Measurements from ENCODE around the gene ZNF792.
A peak's percentile ranks its signal among the peaks of the same experiment; 100 is the strongest.
"Not testable (repeated sequence)": the region's sequence is repeated elsewhere in the genome, so short reads cannot be mapped to it uniquely, and the experiment has no call there.

The ZNF792 gene

GRCh38 chr19:35004517-35005255, 40.7 kb upstream of the ZNF792 start:
- no peak for TF ChIP-seq GATA1 (IDR thresholded peaks at IDR 0.05; ENCODE audit: low read depth, low read length)
- TF ChIP-seq POLR2A (IDR thresholded peaks at IDR 0.05; ENCODE audit: low read length) = no peak
- DNase-seq = no peak

- no peak for DNase-seq
- TF ChIP-seq POLR2A (IDR thresholded peaks at IDR 0.05; ENCODE audit: low read length) (no peak), GATA1 (IDR thresholded peaks at IDR 0.05; ENCODE audit: low read depth, low read length) (no peak)
Observed at GRCh38 chr19:35002037-35002535, 38.1 kb upstream of the ZNF792 start.

- TF ChIP-seq GATA1 (IDR thresholded peaks at IDR 0.05; ENCODE audit: low read depth, low read length) (no peak), POLR2A (IDR thresholded peaks at IDR 0.05; ENCODE audit: low read length) (no peak)
- DNase-seq = peak; percentile 33 to 52
Observed at GRCh38 chr19:35000647-35001501, 36.8 kb upstream of the ZNF792 start.

- no peak for TF ChIP-seq GATA1 (IDR thresholded peaks at IDR 0.05; ENCODE audit: low read depth, low read length)
- no peak for TF ChIP-seq POLR2A (IDR thresholded peaks at IDR 0.05; ENCODE audit: low read length)
- no peak for DNase-seq
Observed at GRCh38 chr19:35000338-35000646, 36.3 kb upstream of the ZNF792 start.

GRCh38 chr19:34999498-35000337, 35.7 kb upstream of the ZNF792 start, which contains the start of gene GRAMD1A:
TSS of gene GRAMD1A (plus strand) at chr19:35000323. CDS start at chr19:35000479, 156 bp downstream.
- TF ChIP-seq POLR2A (IDR thresholded peaks at IDR 0.05; ENCODE audit: low read length) (peak; percentile 29), GATA1 (IDR thresholded peaks at IDR 0.05; ENCODE audit: low read depth, low read length) (no peak)

GRCh38 chr19:34998777-34999497, 34.9 kb upstream of the ZNF792 start:
- no peak for DNase-seq
- TF ChIP-seq GATA1 (IDR thresholded peaks at IDR 0.05; ENCODE audit: low read depth, low read length) (no peak), POLR2A (IDR thresholded peaks at IDR 0.05; ENCODE audit: low read length) (no peak)

More at GRCh38 chr19:34999498-35000337, 35.7 kb upstream of the ZNF792 start, which contains the start of gene GRAMD1A:
- peak; percentile 74 to 81 for DNase-seq

- DNase-seq = not testable (repeated sequence)
Observed at GRCh38 chr19:34998224-34998623, 34.2 kb upstream of the ZNF792 start.

- no peak for DNase-seq
- TF ChIP-seq POLR2A (IDR thresholded peaks at IDR 0.05; ENCODE audit: low read length) = no peak
Observed at GRCh38 chr19:34997071-34997617, 33.1 kb upstream of the ZNF792 start.

- TF ChIP-seq POLR2A (IDR thresholded peaks at IDR 0.05; ENCODE audit: low read length) (no peak), GATA1 (IDR thresholded peaks at IDR 0.05; ENCODE audit: low read depth, low read length) (no peak)
- no peak for DNase-seq
Observed at GRCh38 chr19:34995551-34995950, 31.5 kb upstream of the ZNF792 start.

GRCh38 chr19:34994643-34995541, 30.9 kb upstream of the ZNF792 start:
- DNase-seq = no peak
- no peak for TF ChIP-seq POLR2A (IDR thresholded peaks at IDR 0.05; ENCODE audit: low read length)
- no peak for TF ChIP-seq GATA1 (IDR thresholded peaks at IDR 0.05; ENCODE audit: low read depth, low read length)

GRCh38 chr19:34994286-34994642, 30.2 kb upstream of the ZNF792 start:
- DNase-seq = no peak
- TF ChIP-seq POLR2A (IDR thresholded peaks at IDR 0.05; ENCODE audit: low read length) (no peak), GATA1 (IDR thresholded peaks at IDR 0.05; ENCODE audit: low read depth, low read length) (no peak)

GRCh38 chr19:34992582-34992981, 28.6 kb upstream of the ZNF792 start:
- not testable (repeated sequence) for DNase-seq
